HEK293T (cell line): ENCODE data around the gene RASSF3.

ENCODE experiments used
- ARNT ChIP-seq: fragments of 450-650 bp; IDR thresholded peaks from 2 replicates; pipeline ENCODE4 v1.6.1; 2017; ENCODE audit warnings: mild to moderate bottlenecking
- BHLHE40 ChIP-seq: fragments of 450-650 bp; IDR thresholded peaks from 2 replicates; pipeline ENCODE4 v1.6.1; 2016; ENCODE audit warnings: mild to moderate bottlenecking, moderate library complexity, borderline replicate concordance
- CTBP1 ChIP-seq: fragments of 450-650 bp; IDR thresholded peaks from 2 replicates; pipeline ENCODE4 v1.6.1; 2016; ENCODE audit warnings: borderline replicate concordance
- FOXA1 ChIP-seq: fragments of 450-650 bp; IDR thresholded peaks from 2 replicates; pipeline ENCODE4 v1.6.1; 2016; ENCODE audit warnings: mild to moderate bottlenecking
- FOXK2 ChIP-seq: fragments of 450-650 bp; IDR thresholded peaks from 2 replicates; pipeline ENCODE4 v1.6.1; 2016; ENCODE audit warnings: mild to moderate bottlenecking
- FOXM1 ChIP-seq: fragments of 450-650 bp; IDR thresholded peaks from 2 replicates; pipeline ENCODE4 v1.6.1; 2017; ENCODE audit warnings: mild to moderate bottlenecking, borderline replicate concordance
- HDGF ChIP-seq: fragments of 450-650 bp; IDR thresholded peaks from 2 replicates; pipeline ENCODE4 v1.6.1; 2017; ENCODE audit warnings: antibody characterized with exemption, borderline replicate concordance
- L3MBTL2 ChIP-seq: fragments of 450-650 bp; conservative IDR thresholded peaks from 2 replicates; pipeline ENCODE4 v1.6.1; 2016; ENCODE audit warnings: mild to moderate bottlenecking
- NFRKB ChIP-seq: fragments of 450-650 bp; IDR thresholded peaks from 2 replicates; pipeline ENCODE4 v1.6.1; 2016; ENCODE audit warnings: mild to moderate bottlenecking, moderate library complexity
- PKNOX1 ChIP-seq: fragments of 450-650 bp; IDR thresholded peaks from 2 replicates; pipeline ENCODE4 v1.6.1; 2016
- SP1 ChIP-seq: fragments of 450-650 bp; IDR thresholded peaks from 2 replicates; pipeline ENCODE4 v1.6.1; 2017
- SUZ12 ChIP-seq: fragments of 450-650 bp; IDR thresholded peaks from 2 replicates; pipeline ENCODE4 v1.6.1; 2016; ENCODE audit warnings: mild to moderate bottlenecking
- TARDBP ChIP-seq: fragments of 450-650 bp; IDR thresholded peaks from 2 replicates; pipeline ENCODE4 v1.6.1; 2016

- TF ChIP-seq L3MBTL2 (no peak), TARDBP (no peak), FOXK2 (no peak), BHLHE40 (no peak), PKNOX1 (no peak), FOXM1 (no peak), CTBP1 (no peak), SP1 (no peak), ARNT (no peak), SUZ12 (no peak), HDGF (no peak), FOXA1 (no peak), NFRKB (no peak)
Observed at GRCh38 chr12:64699504-64700115, 89.3 kb downstream of the RASSF3 start.
